ENCODE measurements around the gene SFMBT2. TPM values are rescaled to one million over a fixed set of nuclear protein-coding genes. Genes with fewer than 3 reads are reported as not detected.

SFMBT2 gene
- total and polyA plus RNA-seq, 8 donors: 4.1 to 12.6 (median 5.2) TPM

- DNase-seq: no peak
- Histone ChIP-seq H3K9me3 (no peaks in the 10 kb centered on the region), H3K27ac (no peak overlapping the region), H3K4me3 (no peak overlapping the region), H3K36me3 (no peaks in the 10 kb centered on the region), H3K27me3 (peaks cover 0 to 35% of the 10 kb centered on the region in 2 donors), H3K4me1 (no peaks in the 10 kb centered on the region)
- TF ChIP-seq CTCF (IDR thresholded peaks at IDR 0.05): no peak
- intact Hi-C loops (cut with DNase I): no loop called here
- ATAC-seq: no peak
Observed at GRCh38 chr10:7434378-7434777, 23.5 kb upstream of the SFMBT2 start.

GRCh38 chr10:7433861-7434260 is 23.0 kb upstream of the SFMBT2 start:
- no peak for ATAC-seq
- Histone ChIP-seq H3K27me3 (peaks cover 0 to 30% of the 10 kb centered on the region in 2 donors), H3K4me1 (no peaks in the 10 kb centered on the region), H3K9me3 (no peaks in the 10 kb centered on the region), H3K27ac (no peak overlapping the region), H3K4me3 (no peak overlapping the region), H3K36me3 (no peaks in the 10 kb centered on the region)
- no peak for TF ChIP-seq CTCF (IDR thresholded peaks at IDR 0.05)
- no peak for DNase-seq
- intact Hi-C loops (cut with DNase I): no loop called here

DNA sequence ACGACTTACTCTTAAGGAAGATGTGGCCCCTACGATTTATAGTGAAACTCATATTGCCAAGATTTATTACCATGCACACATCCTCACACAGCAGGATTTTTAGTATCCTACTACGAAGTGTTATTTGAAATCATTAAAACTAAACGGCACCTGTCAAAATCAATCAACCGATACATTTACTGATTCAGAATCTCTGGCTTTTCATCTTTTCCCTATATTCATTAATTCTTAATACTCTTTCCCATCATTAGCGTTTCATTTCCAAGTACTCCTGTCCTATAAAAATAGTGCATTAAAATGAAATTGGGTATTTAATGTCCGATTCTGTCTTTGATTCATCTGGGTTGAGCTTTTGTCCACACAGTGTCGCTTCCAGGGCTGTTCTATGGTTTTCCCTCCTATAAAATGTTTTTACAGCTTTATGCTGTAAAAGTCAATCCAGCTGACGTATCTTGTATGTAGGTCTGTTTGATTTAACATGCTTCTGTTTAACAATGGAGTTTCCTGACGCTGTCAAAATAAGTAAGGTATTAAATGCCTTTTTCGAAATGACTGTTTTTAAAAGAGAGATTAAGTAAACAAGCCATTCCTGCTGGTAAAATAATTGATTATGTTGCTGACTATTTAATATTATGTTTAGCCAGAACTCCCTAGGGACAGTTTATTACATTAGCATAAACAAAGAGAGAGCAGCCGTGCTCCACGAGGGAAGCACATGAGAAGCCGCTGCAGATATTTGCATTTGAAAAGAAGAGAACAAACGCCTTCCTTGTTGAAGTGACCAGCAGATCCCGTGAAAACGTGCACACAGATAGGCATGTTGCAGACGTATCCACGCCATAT is 22.3 kb upstream of the SFMBT2 start:
- Histone ChIP-seq H3K27me3 (peaks cover 0 to 28% of the 10 kb centered on the region in 2 donors), H3K4me1 (no peaks in the 10 kb centered on the region), H3K36me3 (no peaks in the 10 kb centered on the region), H3K9me3 (no peaks in the 10 kb centered on the region), H3K27ac (no peak overlapping the region), H3K4me3 (no peak overlapping the region)
- ATAC-seq (no peak), DNase-seq (peak in 1 of 4 donors; percentile 39)
- TF ChIP-seq CTCF (IDR thresholded peaks at IDR 0.05): no peak
- intact Hi-C loops (cut with DNase I): no loop called here

DNA sequence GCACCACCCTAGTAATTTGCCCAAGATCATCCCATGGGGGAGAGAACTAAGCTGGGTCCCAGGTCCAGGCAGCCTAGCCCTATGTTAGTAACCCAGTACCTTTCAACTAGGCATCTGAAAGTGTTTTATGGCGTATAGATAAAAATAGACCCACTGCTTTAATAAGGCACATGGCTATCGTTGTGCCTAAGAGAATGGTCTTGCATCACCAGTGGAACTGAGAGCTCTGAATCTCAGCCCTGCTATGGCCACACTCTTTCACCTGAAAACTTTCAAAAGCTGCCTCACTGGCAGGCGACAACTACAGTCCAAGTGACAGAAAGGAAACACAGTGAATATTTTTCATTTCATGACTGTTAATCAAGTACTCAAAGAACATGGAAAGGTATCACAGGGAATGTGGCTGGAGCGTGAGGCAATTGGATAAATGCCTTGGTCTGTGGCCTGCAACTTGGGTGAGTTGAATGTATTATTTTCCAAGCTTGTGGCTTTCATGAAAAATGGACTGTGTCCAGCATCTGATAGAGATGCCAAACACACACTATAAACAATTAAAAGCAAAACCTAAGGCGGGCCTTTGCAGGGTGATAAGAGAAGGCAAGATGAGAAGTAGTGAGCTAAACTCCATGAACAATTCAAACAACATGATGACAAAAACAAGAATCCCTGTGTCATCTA is 18.0 kb upstream of the SFMBT2 start:
- DNase-seq: no peak
- no peak overlapping the region for H3K27ac ChIP-seq
- H3K36me3 ChIP-seq: no peaks in the 10 kb centered on the region
- no peaks in the 10 kb centered on the region for H3K4me1 ChIP-seq
- no peak for TF ChIP-seq CTCF (IDR thresholded peaks at IDR 0.05)
- intact Hi-C loops (cut with DNase I): no loop called here
- H3K4me3 ChIP-seq: no peak overlapping the region
- no peaks in the 10 kb centered on the region for H3K9me3 ChIP-seq
- no peak for ATAC-seq
- H3K27me3 ChIP-seq: peaks cover 0 to 29% of the 10 kb centered on the region in 2 donors

DNA sequence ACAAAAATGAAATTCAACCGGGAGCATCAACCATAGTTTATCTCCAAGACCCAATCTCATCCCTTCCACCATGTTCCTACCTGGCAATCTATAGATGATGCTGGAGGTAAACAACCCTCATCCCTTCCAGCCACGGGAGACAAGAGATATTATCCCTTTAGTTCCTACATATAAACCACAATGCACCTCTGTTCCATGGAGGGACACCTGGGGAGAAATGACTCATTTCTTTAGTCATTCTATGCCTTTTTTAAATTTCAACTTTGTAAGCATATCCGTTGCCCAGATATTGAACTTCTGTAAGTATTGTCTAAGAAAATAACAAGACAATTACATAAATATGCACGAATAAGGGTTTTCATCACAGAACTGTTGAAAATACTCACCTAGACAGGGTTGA is 15.5 kb upstream of the SFMBT2 start:
- no peak overlapping the region for H3K27ac ChIP-seq
- H3K4me1 ChIP-seq: no peaks in the 10 kb centered on the region
- no peaks in the 10 kb centered on the region for H3K36me3 ChIP-seq
- no peaks in the 10 kb centered on the region for H3K9me3 ChIP-seq
- DNase-seq (no peak), ATAC-seq (no peak)
- intact Hi-C loops (cut with DNase I): no loop called here
- peaks cover 0 to 30% of the 10 kb centered on the region in 2 donors for H3K27me3 ChIP-seq
- TF ChIP-seq CTCF (IDR thresholded peaks at IDR 0.05): no peak
- H3K4me3 ChIP-seq: no peak overlapping the region

All from left lung (tissue), 10 donors.